Body of pancreas (tissue), 4 donors: ENCODE data around the gene ANAPC1. TPM values are rescaled to one million over a fixed set of nuclear protein-coding genes. Genes with fewer than 3 reads are reported as not detected.

Experiments
- ATAC-seq: fragments of 150-250 bp; one replicate; pipeline ENCODE4 v1.9.1; 2016
- DNase-seq, 4 donors: peaks; one replicate each; pipeline ENCODE4 v3.0.0-alpha.2; 2019
- H3K27ac ChIP-seq, 4 donors: fragments of 200-600 bp; sonication (generic); 1 replicate in 3 of 4; 2 replicates in 1 of 4; pipeline versions ENCODE4 v1.5.1 to v1.6.1; 2016 to 2019; ENCODE audit warnings: mild to moderate bottlenecking in 1 of 4, mixed read lengths in 1 of 4, moderate library complexity in 1 of 4
- H3K27me3 ChIP-seq, 2 donors: fragments of 200-600 bp; sonication (generic); one replicate each; pipeline ENCODE4 v1.6.0; 2016; ENCODE audit warnings: mild to moderate bottlenecking in 1 of 2
- H3K36me3 ChIP-seq, 2 donors: fragments of 200-600 bp; sonication (generic); replicated peaks in 1 of 2; 2 replicates each; pipeline ENCODE4 v1.5.1; 2016; ENCODE audit warnings: low read depth in 2 of 2; ENCODE audit not compliant: insufficient read depth in 1 of 2
- H3K4me1 ChIP-seq: fragments of 200-600 bp; sonication (generic); one replicate; pipeline ENCODE4 v1.6.0; 2016
- H3K4me3 ChIP-seq, 2 donors: fragments of 200-600 bp; sonication (generic); 1 replicate in 1 of 2; 2 replicates in 1 of 2; pipeline ENCODE4 v1.5.1; 2016 to 2019
- H3K9me3 ChIP-seq, 3 donors: fragments of 200-600 bp; sonication (generic); 1 replicate in 2 of 3; 2 replicates in 1 of 3; pipeline ENCODE4 v1.5.1; 2016
- CTCF ChIP-seq, 7 experiments: fragments of 450-650 bp in 4 of 7; fragments of 200-600 bp in 3 of 7; sonication (generic) in 3 of 7; IDR thresholded peaks; one replicate each; pipeline ENCODE4 v1.5.1; 2016 to 2019; ENCODE audit warnings: antibody characterized with exemption in 7 of 7
- POLR2A ChIP-seq, 3 donors: fragments of 450-650 bp; IDR thresholded peaks; one replicate each; pipeline ENCODE4 v1.6.1; 2016; ENCODE audit warnings: antibody characterized with exemption in 3 of 3, mild to moderate bottlenecking in 2 of 3
- WGBS, 2 donors: methylation state at CpG; one replicate each; pipeline ENCODE4 v1.1.5; 2017; 5-methylcytosine and 5-hydroxymethylcytosine counted together
- intact Hi-C: fragments of 100-400 bp; cut with DNase I; formaldehyde crosslinking; loops from one replicate; pipeline ENCODE4 v1.15.1; 2023
- total RNA-seq, 2 donors: library from RNA; depleted of rRNA; stranded (reverse); fragments of >200 nt; gene quantifications; one replicate each; pipeline ENCODE4 v1.1.0, GENCODE V29; 2016

ANAPC1 gene
- 10 to 100 TPM; 40.2 to 67.2 TPM for total RNA-seq

GRCh38 chr2:111883661-111884591 is at the start of gene ANAPC1:
ANAPC1 (minus strand) TSS chr2:111884193; CDS start chr2:111880825, 3,368 bp downstream.
- Histone ChIP-seq H3K4me3 (peak within 1 kb of the TSS; percentile 72 to 100), H3K36me3 (peaks cover 0 to 2% of the 10 kb centered on the region in 2 donors), H3K4me1 (peaks cover 17% of the 10 kb centered on the region), H3K27me3 (no peaks in the 10 kb centered on the region), H3K9me3 (no peaks in the 10 kb centered on the region), H3K27ac (peak within 1 kb of the TSS; percentile 84 to 93 (median 88))
- DNase-seq = peak; percentile 79 to 90 (median 81)
- peak; percentile 92 for ATAC-seq
- intact Hi-C loops = no loop called here
- peak in 1 of 7 experiments; percentile 24 for TF ChIP-seq CTCF (IDR thresholded peaks at IDR 0.05)
- TF ChIP-seq POLR2A (IDR thresholded peaks at IDR 0.05) = peak; percentile 26 to 81 (median 71)
- 0% methylated on average over 10 to 72 of the region's 73 CpGs for WGBS, 2 donors

GRCh38 chr2:111932841-111933291 is 48.9 kb upstream of the ANAPC1 start:
- H3K36me3 ChIP-seq = no peaks in the 10 kb centered on the region
- peaks cover 10% of the 10 kb centered on the region for H3K4me1 ChIP-seq
- no peak overlapping the region for H3K4me3 ChIP-seq
- no peak overlapping the region for H3K27ac ChIP-seq
- intact Hi-C loops = no loop called here
- H3K27me3 ChIP-seq = no peaks in the 10 kb centered on the region
- H3K9me3 ChIP-seq = no peaks in the 10 kb centered on the region
- TF ChIP-seq CTCF (IDR thresholded peaks at IDR 0.05) = no peak
- TF ChIP-seq POLR2A (IDR thresholded peaks at IDR 0.05) = no peak
- DNase-seq = no peak
- ATAC-seq = no peak
- 31 to 57% methylated on average over 4 of the region's 4 CpGs for WGBS, 2 donors

- Histone ChIP-seq H3K4me3 (no peak overlapping the region), H3K9me3 (no peaks in the 10 kb centered on the region), H3K27ac (no peak overlapping the region), H3K4me1 (peaks cover 10% of the 10 kb centered on the region), H3K36me3 (no peaks in the 10 kb centered on the region), H3K27me3 (no peaks in the 10 kb centered on the region)
- ATAC-seq = no peak
- DNase-seq = no peak
- intact Hi-C loops = no loop called here
- TF ChIP-seq CTCF (IDR thresholded peaks at IDR 0.05) (no peak), POLR2A (IDR thresholded peaks at IDR 0.05) (no peak)
- WGBS, 2 donors = 68 to 73% methylated on average over 2 of the region's 2 CpGs
These were observed 46.9 kb upstream of the ANAPC1 start for GRCh38 chr2:111930875-111931274.

GRCh38 chr2:111930409-111930808 is 46.4 kb upstream of the ANAPC1 start:
- ATAC-seq = no peak
- no peaks in the 10 kb centered on the region for H3K9me3 ChIP-seq
- TF ChIP-seq CTCF (IDR thresholded peaks at IDR 0.05) = no peak
- no peak for TF ChIP-seq POLR2A (IDR thresholded peaks at IDR 0.05)
- H3K4me3 ChIP-seq = no peak overlapping the region
- H3K36me3 ChIP-seq = no peaks in the 10 kb centered on the region
- intact Hi-C loops = no loop called here
- H3K27me3 ChIP-seq = no peaks in the 10 kb centered on the region
- no peak overlapping the region for H3K27ac ChIP-seq
- H3K4me1 ChIP-seq = peaks cover 10% of the 10 kb centered on the region
- WGBS, 2 donors = 92 to 95% methylated on average over 6 of the region's 6 CpGs
- DNase-seq = no peak
